HepG2 (cell line): Measurements from ENCODE around the gene NELFB. TPM values are rescaled to one million over a fixed set of nuclear protein-coding genes. Genes with fewer than 3 reads are reported as not detected.

Experiments
- ATAC-seq: fragments of 200-7000 bp; cut with Tn5 transposase; 3 replicates; pipeline ENCODE4 v1.9.1; 2020; ENCODE audit warnings: mild to moderate bottlenecking, moderate library complexity
- BruUV-seq: library from RNA; stranded (reverse); fragments of 400-500 nt; replicated peaks from 2 replicates; lab custom pipeline; 2021; lab: Mats Ljungman, UMichigan
- CTCF ChIA-PET: fragments of 300-600 bp; formaldehyde crosslinking; extraction: SDS; loops from one replicate; lab custom pipeline; 2021; ENCODE audit warnings: low total read pairs, inconsistent platforms, low intra/inter-chr PET ratio; lab: Yijun Ruan, JAX
- POLR2A ChIA-PET: fragments of 350-600 bp; sonication (Branson Sonifier 250); formaldehyde crosslinking; loops from one replicate; lab custom pipeline; 2020; ENCODE audit warnings: antibody characterized with exemption, inconsistent platforms; lab: Yijun Ruan, JAX
- DNase-seq: peaks from one replicate; pipeline ENCODE4 v3.0.0-alpha.2; 2015; ENCODE audit warnings: low spot score
- FAIRE-seq: peaks from 3 replicates; lab custom pipeline; 2011; peaks lifted over from hg19 to GRCh38; lab: Jason Lieb, UNC
- H2AFZ ChIP-seq: one replicate; pipeline ENCODE4 v1.6.1; 2011; ENCODE audit warnings: low read length, inconsistent platforms
- H3K27ac ChIP-seq: fragments of 300-600 bp; 3 replicates; pipeline ENCODE4 v1.8.0; 2011; ENCODE audit warnings: mixed run types, mild to moderate bottlenecking, mixed read lengths, low read length, inconsistent platforms; ENCODE audit not compliant: insufficient read depth; ENCODE audit errors: extremely low read length
- H3K27me3 ChIP-seq, 2 experiments: fragments of 200-600 bp in 1 of 2; 2 replicates in 1 of 2; 3 replicates in 1 of 2; pipeline versions ENCODE4 v1.6.0 to v1.8.0; 2011; ENCODE audit warnings: low read length in 2 of 2, mild to moderate bottlenecking in 2 of 2, moderate library complexity in 2 of 2, inconsistent platforms in 1 of 2; ENCODE audit not compliant: insufficient read depth in 2 of 2, control insufficient read depth in 1 of 2
- H3K36me3 ChIP-seq, 2 experiments: fragments of 200-600 bp in 1 of 2; replicated peaks in 1 of 2; 2 replicates in 1 of 2; 3 replicates in 1 of 2; pipeline versions ENCODE4 v1.5.1 to v1.8.0; 2011; ENCODE audit warnings: low read length in 2 of 2, inconsistent platforms in 1 of 2; ENCODE audit not compliant: insufficient read depth in 2 of 2, control insufficient read depth in 1 of 2
- H3K4me1 ChIP-seq: 2 replicates; pipeline ENCODE4 v1.5.1; 2012; ENCODE audit warnings: low read length, inconsistent platforms; ENCODE audit not compliant: insufficient read depth
- H3K4me2 ChIP-seq: 2 replicates; pipeline ENCODE4 v1.6.0; 2011; ENCODE audit warnings: low read depth, low read length, inconsistent platforms
- H3K4me3 ChIP-seq, 3 experiments: fragments of 200-600 bp in 1 of 3; sonication (generic), shearing (Covaris generic) in 1 of 3; replicated peaks in 1 of 3; 2 replicates each; pipeline ENCODE4 v1.5.1; 2011 to 2016; ENCODE audit warnings: low read length in 3 of 3, inconsistent platforms in 2 of 3, low read depth in 2 of 3, mild to moderate bottlenecking in 2 of 3, control low read depth in 1 of 3, mixed read lengths in 1 of 3; ENCODE audit not compliant: insufficient read depth in 1 of 3
- H3K79me2 ChIP-seq: one replicate; pipeline ENCODE4 v1.6.1; 2011; ENCODE audit warnings: low read length, inconsistent platforms; ENCODE audit not compliant: insufficient read depth
- H3K9ac ChIP-seq: 2 replicates; pipeline ENCODE4 v1.6.0; 2011; ENCODE audit warnings: mild to moderate bottlenecking, low read depth, low read length, inconsistent platforms; ENCODE audit not compliant: insufficient read depth
- H3K9me3 ChIP-seq: 2 replicates; pipeline ENCODE4 v1.5.1; 2012; ENCODE audit warnings: mild to moderate bottlenecking, low read length
- H4K20me1 ChIP-seq: 2 replicates; pipeline ENCODE4 v1.6.0; 2011; ENCODE audit warnings: inconsistent platforms, mild to moderate bottlenecking, low read length, moderate library complexity; ENCODE audit not compliant: insufficient read depth
- TCF7L2 ChIP-seq: IDR thresholded peaks from 2 replicates; pipeline ENCODE4 v1.6.1; 2011; ENCODE audit warnings: mild to moderate bottlenecking, low read depth, low read length, moderate library complexity
- ZBTB33 ChIP-seq: sonication (generic); formaldehyde crosslinking; IDR thresholded peaks from 2 replicates; pipeline ENCODE4 v1.4.0; 2020; ENCODE audit warnings: missing genetic modification reagents
- WGBS: methylation state at CpG from one replicate; pipeline ENCODE4 v1.1.6; 2017; ENCODE audit warnings: low lambda C conversion rate; 5-methylcytosine and 5-hydroxymethylcytosine counted together
- in situ Hi-C: cut with HindIII; loops from 2 replicates; pipeline ENCODE4 v1.10.0; 2017; ENCODE audit warnings: low pct_unique_long_range_greater_than_20kb; ENCODE audit not compliant: extremely low pct_ligation_motif_present
- intact Hi-C: fragments of 100-400 bp; cut with micrococcal nuclease; formaldehyde crosslinking; loops from one replicate; pipeline ENCODE4 v1.10.0; 2022; ENCODE audit not compliant: unreplicated experiment
- polyA plus RNA-seq, 8 experiments: library from polyadenylated mRNA; depleted of rRNA in 3 of 8; stranded (reverse) in 7 of 8; unstranded in 1 of 8; fragments of >200 nt; fragmentation: Illumina TruSeq in 4 of 8; extraction: Trizol in 4 of 8; gene quantifications; 2 replicates each; pipeline versions ENCODE4 v1.2.1 to v1.2.3, GENCODE V29; 2011 to 2016; ENCODE audit warnings: low read depth in 4 of 8, missing spikeins in 1 of 8, mixed read lengths in 1 of 8; ENCODE audit not compliant: insufficient read depth in 1 of 8
- total RNA-seq, 5 experiments: library from RNA; depleted of rRNA; stranded (reverse); fragments of >200 nt; fragmentation: Illumina TruSeq; extraction: Trizol; gene quantifications; 2 replicates each; pipeline ENCODE4 v1.2.3, GENCODE V29; 2016; ENCODE audit warnings: low read depth in 1 of 5

NELFB gene
- total and polyA plus RNA-seq, 2 of the 13 experiments (the other 11 are each of a cell fraction or from before 2014, with no cell fraction given), result 26.5 to 45.8 TPM

GRCh38 chr9:137279741-137280473, 24.8 kb downstream of the NELFB start:
- in situ Hi-C loops (loop anchor here (10.0 kb wide), 1 partner anchor 245 kb away; no protein-coding TSS in a partner anchor), intact Hi-C loops (no loop called here)
- H3K4me2 ChIP-seq, result no peak overlapping the region
- peaks cover 6% of the 10 kb centered on the region for H3K79me2 ChIP-seq
- ChIA-PET POLR2A (interaction anchor here (0.6 kb wide), 1 partner anchor 130 kb away, joined by 3 read pairs; no protein-coding TSS in a partner anchor), CTCF (no interaction called here)
- BruUV-seq, result TSS peak; percentile 23
- no peaks in the 10 kb centered on the region for H4K20me1 ChIP-seq
- no peaks in the 10 kb centered on the region; a peak in 1 of 5 replicates for H3K27me3 ChIP-seq
- over 99% methylated on average over 21 of the region's 41 CpGs for WGBS
- FAIRE-seq, result no peak
- no peak overlapping the region for H3K27ac ChIP-seq
- no peak for ATAC-seq
- H3K9me3 ChIP-seq, result no peaks in the 10 kb centered on the region
- no peak overlapping the region for H2AFZ ChIP-seq
- TF ChIP-seq ZBTB33 (CRISPR knock-in tag) (0 out of 2 replicates have a peak, but pooled peaks have one; percentile 6), TCF7L2 (no peak)
- peaks cover 21% of the 10 kb centered on the region for H3K4me1 ChIP-seq
- H3K4me3 ChIP-seq, result no peak overlapping the region
- no peak for DNase-seq
- H3K9ac ChIP-seq, result no peak overlapping the region
- peaks cover 0 to 7% of the 10 kb centered on the region in 2 experiments; a peak in 2 of 5 replicates for H3K36me3 ChIP-seq
